HG03045 (cell line): ENCODE measurements around the gene TRMT1.

Experiments
- ATAC-seq: cut with Tn5 transposase; IDR thresholded peaks from one replicate; pipeline ENCODE4 v1.9.1; 2021; ENCODE audit warnings: mild to moderate bottlenecking, moderate library complexity; ENCODE audit not compliant: unreplicated experiment

TRMT1 gene

DNA sequence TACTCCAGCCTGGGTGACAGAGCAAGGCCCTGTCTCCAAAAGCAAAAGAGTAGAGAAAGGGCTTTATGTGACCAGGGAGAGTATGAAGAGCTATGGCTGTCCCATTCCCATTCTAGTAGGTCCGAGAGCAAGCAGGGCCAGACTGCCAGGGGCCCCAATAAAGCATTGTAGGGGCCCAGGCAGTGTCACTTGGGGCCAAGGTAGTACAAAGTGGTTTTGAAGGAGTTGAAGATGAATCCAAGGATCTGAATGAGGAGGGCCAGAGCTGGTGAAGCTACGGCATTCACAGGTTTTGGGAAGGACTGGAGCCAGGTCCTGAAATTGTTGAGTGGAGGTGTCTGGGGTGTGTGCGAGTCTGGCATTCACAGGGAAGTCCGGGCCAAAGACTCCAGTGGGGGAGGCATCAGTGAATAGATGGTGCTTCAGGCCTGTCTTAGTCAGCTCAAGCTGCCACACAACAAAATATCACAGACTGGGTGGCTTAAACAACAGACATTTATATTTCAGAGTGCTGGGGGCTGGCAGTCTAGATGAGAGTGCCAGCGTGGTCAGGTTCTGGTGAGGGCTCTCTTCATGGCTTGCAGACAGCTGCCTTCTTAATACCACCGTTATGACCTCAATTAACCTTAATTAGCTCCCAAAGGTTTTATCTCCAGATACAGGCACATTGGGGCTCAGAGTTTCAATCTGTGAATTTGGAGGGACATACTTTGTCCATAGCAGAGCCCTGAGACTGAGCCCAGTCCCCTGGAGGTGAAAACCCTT is 11.5 kb upstream of the TRMT1 start:
- ATAC-seq: no peak

GRCh38 chr19:13127051-13127450 is 10.5 kb upstream of the TRMT1 start:
- ATAC-seq: no peak

- no peak for ATAC-seq
Observed at GRCh38 chr19:13122980-13123957, 6.7 kb upstream of the TRMT1 start.

GRCh38 chr19:13122275-13122878 is 5.8 kb upstream of the TRMT1 start:
- no peak for ATAC-seq

DNA sequence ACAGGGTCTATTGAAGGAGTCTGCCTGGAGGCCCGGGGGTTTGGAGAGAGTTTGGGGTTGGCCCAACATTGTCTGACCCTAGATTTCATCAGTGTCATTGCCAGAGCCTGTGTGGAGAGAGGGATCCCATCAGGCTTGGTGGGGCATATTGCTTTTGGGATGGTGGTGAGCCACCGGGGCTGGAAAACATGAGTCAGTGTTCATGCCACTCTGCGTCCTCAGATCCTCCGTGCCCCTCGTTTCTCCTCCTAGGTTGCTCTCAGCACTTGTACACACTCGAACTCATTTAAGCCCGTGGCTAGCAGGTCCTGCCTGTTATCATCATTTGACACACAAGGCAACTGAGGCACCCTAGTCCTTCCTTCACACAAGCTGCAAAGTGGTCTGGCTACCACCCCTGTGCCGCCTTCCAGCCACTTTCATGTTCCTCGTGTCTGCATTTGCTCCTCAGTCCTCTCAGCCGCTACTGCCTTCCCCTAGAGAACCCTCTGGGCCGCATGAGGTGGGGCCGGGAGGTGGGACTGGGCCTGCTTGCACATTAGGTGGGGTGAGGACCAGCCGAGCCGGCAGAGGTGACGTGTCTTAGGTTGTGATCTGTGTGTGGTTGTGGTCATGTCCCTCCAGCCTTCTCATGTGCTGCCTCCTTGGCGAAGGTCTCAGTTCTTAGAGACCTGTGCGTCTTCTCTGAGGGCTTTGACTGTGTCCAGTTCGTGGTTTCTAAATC is 5.2 kb upstream of the TRMT1 start:
- ATAC-seq: no peak

GRCh38 chr19:13120817-13121216 is 4.3 kb upstream of the TRMT1 start:
- ATAC-seq: no peak

- ATAC-seq: no peak
Observed at GRCh38 chr19:13120031-13120430, 3.5 kb upstream of the TRMT1 start.

- no peak for ATAC-seq
Observed at GRCh38 chr19:13119627-13120026, 3.1 kb upstream of the TRMT1 start.

DNA sequence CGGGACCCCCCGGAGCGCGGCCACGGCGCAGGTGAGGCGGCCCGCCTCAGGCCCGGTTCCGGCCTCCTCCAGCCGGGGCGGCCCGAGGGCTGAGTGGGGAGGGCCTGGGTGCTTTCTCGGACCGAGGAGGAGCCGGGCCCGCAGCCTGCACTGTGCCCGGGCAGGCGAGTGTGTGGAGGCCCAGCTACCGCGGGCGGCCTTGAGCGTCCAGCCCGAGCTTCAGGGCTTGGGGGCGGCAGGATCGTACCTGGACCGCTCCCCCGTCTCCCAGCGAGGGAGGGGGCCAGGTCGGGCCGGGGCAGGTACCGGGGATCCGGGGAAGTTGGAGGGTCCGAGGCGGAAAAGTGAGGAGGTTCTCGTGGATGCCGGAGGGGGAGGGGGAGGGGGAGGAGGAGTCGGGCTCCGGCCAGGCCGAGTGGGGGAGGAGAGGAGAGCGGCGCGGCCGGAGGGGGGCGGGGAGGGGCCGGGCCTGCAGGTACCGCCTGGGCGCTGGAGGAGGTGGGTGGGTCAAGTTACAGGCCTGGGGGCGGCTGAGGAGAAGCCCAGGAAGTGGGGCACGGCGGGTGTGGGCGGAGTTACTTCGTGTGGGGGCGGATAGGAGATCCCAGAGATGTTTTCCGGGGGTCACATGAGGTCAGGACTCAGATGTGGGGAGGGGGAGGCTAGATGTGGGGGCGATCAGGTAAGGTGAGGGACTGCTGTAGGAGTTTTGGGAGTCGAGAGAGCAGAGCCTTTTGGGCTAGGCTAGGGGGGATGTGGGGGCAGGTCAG is 2.1 kb upstream of the TRMT1 start:
- ATAC-seq: no peak

DNA sequence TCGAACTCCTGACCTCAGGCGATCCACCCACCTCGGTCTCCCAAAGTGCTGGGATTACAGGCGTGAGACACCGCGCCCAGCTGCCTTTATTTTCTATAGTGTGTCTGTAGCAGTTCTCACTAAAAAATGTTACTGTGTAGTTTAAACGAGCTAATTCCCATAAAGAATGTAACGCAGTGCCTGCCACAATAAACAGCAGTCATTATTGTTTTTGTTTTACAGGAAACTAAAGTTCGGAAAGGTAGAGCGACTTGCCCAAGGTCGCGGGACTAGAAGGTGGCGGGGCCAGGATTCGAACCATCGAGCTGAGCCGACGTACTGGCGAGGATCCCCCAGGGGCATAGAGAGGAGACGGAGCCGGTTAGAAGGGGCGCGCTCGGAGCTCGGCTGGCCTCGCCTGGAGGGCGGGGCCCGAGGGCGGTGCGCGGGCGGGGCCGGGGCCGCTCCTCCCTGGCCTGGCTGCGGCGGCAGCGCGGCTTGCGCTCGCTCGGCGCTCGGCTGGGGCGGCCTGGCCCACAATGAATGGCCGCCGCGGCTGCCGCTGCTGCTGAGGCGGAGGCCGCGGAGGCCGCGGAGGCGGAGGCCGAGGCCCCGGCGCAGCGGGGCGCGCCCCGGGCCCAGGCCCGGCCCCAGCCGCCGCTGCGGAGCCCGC is 1.4 kb upstream of the TRMT1 start, which contains the start of gene NACC1:
NACC1 (plus strand) TSS at position 493 of the 652 bp plus-strand sequence. CDS start 16,944 bp downstream, outside the sequence.
- peak; percentile 67 for ATAC-seq

GRCh38 chr19:13117176-13117771 is 734 bp upstream of the TRMT1 start:
- no peak for ATAC-seq

- no peak for ATAC-seq
Observed at GRCh38 chr19:13115936-13116281, 631 bp downstream of the TRMT1 start.

GRCh38 chr19:13112555-13112954 is 4.0 kb downstream of the TRMT1 start:
- ATAC-seq: no peak

DNA sequence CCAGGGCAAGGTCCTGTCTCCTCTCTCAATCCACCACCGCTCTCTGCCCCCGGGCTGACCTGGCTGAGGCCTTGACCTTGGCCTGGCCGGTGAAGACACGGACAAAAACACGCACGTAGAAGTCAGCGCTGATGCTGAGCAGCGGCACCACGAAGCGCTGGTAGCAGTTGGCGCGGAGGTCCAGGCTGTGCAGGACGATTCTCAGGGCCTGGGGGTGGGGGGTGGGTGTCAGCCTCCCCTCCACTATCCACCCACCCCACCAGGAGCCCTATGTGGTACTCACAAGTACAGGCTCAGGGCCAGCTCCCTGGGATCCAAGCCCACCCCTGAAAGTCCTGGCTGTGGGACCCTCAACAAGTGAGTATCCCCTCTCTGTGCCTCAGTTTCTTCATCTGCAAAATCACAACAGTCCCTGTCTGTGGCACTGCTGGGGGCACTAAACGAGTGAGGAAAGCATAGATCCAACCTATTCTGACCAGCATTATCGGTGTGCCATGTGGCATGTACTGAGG is 6.4 kb downstream of the TRMT1 start:
- no peak for ATAC-seq

GRCh38 chr19:13109361-13110098 is 7.0 kb downstream of the TRMT1 start:
- no peak for ATAC-seq

GRCh38 chr19:13104848-13105711 is 11.5 kb downstream of the TRMT1 start:
- no peak for ATAC-seq

- peak; percentile 31 for ATAC-seq
Observed at GRCh38 chr19:13104360-13104847, 12.1 kb downstream of the TRMT1 start.
